ENCODE results near the gene CNKSR3. TPM values are rescaled to one million over a fixed set of nuclear protein-coding genes. Genes with fewer than 3 reads are reported as not detected.

CNKSR3 gene
- total RNA-seq, 1 donor from 2014 or later: 0.09 TPM

DNA sequence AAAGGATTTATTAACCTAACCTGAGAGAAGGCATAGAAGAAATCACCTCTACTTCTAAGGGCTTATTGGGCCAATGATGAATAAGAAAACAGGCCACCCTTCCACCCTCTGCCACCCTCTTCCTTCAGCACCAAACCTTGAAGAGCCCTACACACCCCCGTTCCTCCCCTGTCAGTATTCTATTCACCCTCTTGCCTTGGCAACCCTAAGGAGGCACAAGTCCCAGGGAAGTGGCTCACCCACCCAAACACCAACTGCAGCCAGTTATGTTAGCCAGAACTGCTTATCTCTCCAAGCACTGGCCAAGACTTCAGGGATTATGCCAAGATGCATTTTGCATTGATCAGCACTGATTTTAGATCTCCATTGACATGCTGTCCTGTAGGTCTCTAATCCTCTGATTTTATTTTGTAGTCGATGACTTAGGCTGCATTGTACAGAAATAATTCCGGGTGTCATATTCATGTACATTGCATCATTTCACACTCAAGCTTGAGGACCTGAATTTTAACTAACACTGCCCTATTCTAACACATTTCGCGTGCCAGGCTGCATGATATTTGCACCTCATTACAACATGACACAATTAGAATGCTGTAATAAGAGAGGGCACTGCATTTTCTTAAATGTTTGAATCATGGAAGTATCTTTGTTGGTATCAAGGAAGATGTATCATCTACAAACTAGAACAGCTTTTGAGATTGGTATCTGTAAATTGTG is 15.7 kb downstream of the CNKSR3 start:
- Mint-ChIP-seq H3K4me1 (ENCODE audit: low read depth) (no peaks in the 10 kb centered on the region), H3K9me3 (no peaks in the 10 kb centered on the region), H3K4me3 (ENCODE audit: low read depth) (no peak overlapping the region), H3K27ac (no peak overlapping the region), H3K36me3 (ENCODE audit: low read depth) (no peaks in the 10 kb centered on the region), H3K27me3 (ENCODE audit: low read depth) (no peaks in the 10 kb centered on the region)
- intact Hi-C loops (cut with micrococcal nuclease): no loop called here
- no peak for DNase-seq (ENCODE audit: low spot score)

DNA sequence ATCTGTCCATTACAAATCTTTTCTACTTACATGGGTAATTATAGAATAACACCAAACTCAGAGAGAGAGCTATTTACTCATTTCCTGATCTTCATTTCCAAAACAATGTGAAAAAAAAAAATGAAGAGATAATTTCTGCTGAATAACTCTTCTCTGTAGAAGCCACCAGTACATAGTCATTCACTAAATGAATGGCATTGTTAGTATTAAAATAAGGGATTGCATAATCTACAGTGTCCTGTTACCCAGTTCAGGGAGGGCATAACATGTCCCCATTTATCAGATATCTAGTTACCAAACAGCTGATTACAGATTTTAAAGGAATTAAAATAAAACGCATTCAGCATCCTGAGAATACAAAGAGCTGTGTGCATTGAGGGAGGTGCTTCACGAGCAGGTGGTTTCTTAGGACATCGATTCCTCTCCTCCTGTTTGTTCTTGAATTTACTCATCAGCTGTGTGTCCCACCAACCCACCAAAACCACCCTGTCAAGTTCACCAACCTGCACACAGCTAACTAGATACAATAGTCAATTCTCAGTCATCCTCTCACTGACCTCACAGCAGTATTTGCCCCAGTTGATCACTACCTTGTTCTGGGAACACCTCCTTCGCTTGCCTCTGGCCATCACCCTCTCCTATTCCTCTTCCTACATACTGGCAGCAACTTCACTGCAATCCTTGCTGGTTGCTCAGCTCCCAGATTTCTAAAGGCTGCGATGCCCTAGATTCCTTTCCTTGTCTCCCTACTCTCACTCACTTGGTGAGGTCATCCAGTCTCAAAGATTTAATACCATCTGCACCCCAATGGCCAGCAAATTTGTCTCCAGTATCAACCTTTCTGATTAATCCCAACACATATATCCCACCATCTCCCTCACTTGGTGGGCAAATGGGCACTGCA is 18.7 kb downstream of the CNKSR3 start:
- H3K4me3 Mint-ChIP-seq (ENCODE audit: low read depth): no peak overlapping the region

DNA sequence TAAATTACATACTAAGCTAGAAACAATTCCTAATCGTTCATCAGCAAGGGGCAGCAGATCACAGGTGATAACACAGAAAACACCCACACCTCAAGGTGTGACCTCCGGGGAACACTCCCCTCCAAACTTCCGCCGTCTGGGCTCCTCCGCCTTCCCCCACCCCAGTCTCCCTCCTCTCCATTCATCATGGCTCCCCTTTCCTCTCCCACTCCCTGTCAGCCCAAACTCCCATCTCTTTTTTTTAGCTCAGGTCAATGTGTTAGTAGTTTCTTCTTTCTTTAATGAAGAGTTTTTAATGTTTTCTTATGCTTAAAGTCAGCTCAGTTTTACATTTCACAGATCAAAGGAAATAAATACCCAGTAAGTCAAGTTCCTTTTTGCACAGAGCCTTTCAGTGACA is 20.7 kb downstream of the CNKSR3 start:
- Mint-ChIP-seq H3K4me1 (ENCODE audit: low read depth) (no peaks in the 10 kb centered on the region), H3K4me3 (ENCODE audit: low read depth) (no peak overlapping the region), H3K36me3 (ENCODE audit: low read depth) (no peaks in the 10 kb centered on the region), H3K9me3 (no peaks in the 10 kb centered on the region), H3K27me3 (ENCODE audit: low read depth) (peaks cover 2% of the 10 kb centered on the region), H3K27ac (no peak overlapping the region)
- intact Hi-C loops (cut with micrococcal nuclease): no loop called here
- DNase-seq (ENCODE audit: low spot score): no peak

More for the DNA sequence above, 18.7 kb downstream of the CNKSR3 start:
- H3K27me3 Mint-ChIP-seq (ENCODE audit: low read depth): peaks cover 2% of the 10 kb centered on the region
- intact Hi-C loops (cut with micrococcal nuclease): no loop called here
- no peaks in the 10 kb centered on the region for H3K9me3 Mint-ChIP-seq
- no peak overlapping the region for H3K27ac Mint-ChIP-seq
- H3K4me1 Mint-ChIP-seq (ENCODE audit: low read depth): no peaks in the 10 kb centered on the region
- no peak for DNase-seq (ENCODE audit: low spot score)
- no peaks in the 10 kb centered on the region for H3K36me3 Mint-ChIP-seq (ENCODE audit: low read depth)

- intact Hi-C loops (cut with micrococcal nuclease): no loop called here
- Mint-ChIP-seq H3K27me3 (ENCODE audit: low read depth) (peaks cover 4% of the 10 kb centered on the region), H3K36me3 (ENCODE audit: low read depth) (no peaks in the 10 kb centered on the region), H3K27ac (no peak overlapping the region), H3K4me1 (ENCODE audit: low read depth) (no peaks in the 10 kb centered on the region), H3K4me3 (ENCODE audit: low read depth) (no peak overlapping the region), H3K9me3 (no peaks in the 10 kb centered on the region)
- DNase-seq (ENCODE audit: low spot score): no peak
Observed at GRCh38 chr6:154488802-154489437, 21.6 kb downstream of the CNKSR3 start.

GRCh38 chr6:154488248-154488593 is 22.3 kb downstream of the CNKSR3 start:
- Mint-ChIP-seq H3K27me3 (ENCODE audit: low read depth) (peaks cover 8% of the 10 kb centered on the region), H3K36me3 (ENCODE audit: low read depth) (no peaks in the 10 kb centered on the region), H3K9me3 (no peaks in the 10 kb centered on the region), H3K27ac (no peak overlapping the region), H3K4me3 (ENCODE audit: low read depth) (no peak overlapping the region), H3K4me1 (ENCODE audit: low read depth) (no peaks in the 10 kb centered on the region)
- intact Hi-C loops (cut with micrococcal nuclease): no loop called here
- no peak for DNase-seq (ENCODE audit: low spot score)

- Mint-ChIP-seq H3K27me3 (ENCODE audit: low read depth) (peaks cover 8% of the 10 kb centered on the region), H3K4me1 (ENCODE audit: low read depth) (no peaks in the 10 kb centered on the region), H3K9me3 (no peaks in the 10 kb centered on the region), H3K36me3 (ENCODE audit: low read depth) (no peaks in the 10 kb centered on the region), H3K4me3 (ENCODE audit: low read depth) (no peak overlapping the region), H3K27ac (no peak overlapping the region)
- intact Hi-C loops (cut with micrococcal nuclease): no loop called here
- DNase-seq (ENCODE audit: low spot score): no peak
Observed at GRCh38 chr6:154487367-154488247, 22.9 kb downstream of the CNKSR3 start.

DNA sequence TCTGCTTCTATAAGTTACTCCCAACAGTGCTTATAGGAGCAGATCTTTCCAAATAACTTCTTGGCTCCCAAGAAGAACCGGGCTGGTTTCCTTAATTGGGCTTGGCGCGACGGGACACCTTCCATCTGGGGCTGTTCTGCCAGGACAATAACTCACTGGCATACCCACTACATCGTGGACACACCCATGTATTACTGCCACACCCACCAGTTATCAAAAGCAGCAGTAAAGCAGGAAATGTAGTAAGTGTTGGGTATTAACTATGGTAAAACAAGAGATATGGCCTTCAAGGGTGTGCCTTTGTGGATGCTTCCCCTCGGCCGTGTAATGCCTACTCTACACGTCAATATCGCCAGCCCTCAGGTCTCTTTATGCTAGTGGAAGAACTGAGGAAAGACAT is 24.7 kb downstream of the CNKSR3 start:
- no peaks in the 10 kb centered on the region for H3K36me3 Mint-ChIP-seq (ENCODE audit: low read depth)
- no peak for DNase-seq (ENCODE audit: low spot score)
- no peaks in the 10 kb centered on the region for H3K9me3 Mint-ChIP-seq
- no peak overlapping the region for H3K27ac Mint-ChIP-seq
- intact Hi-C loops (cut with micrococcal nuclease): no loop called here
- H3K27me3 Mint-ChIP-seq (ENCODE audit: low read depth): peaks cover 14% of the 10 kb centered on the region
- H3K4me1 Mint-ChIP-seq (ENCODE audit: low read depth): no peaks in the 10 kb centered on the region
- no peak overlapping the region for H3K4me3 Mint-ChIP-seq (ENCODE audit: low read depth)

DNA sequence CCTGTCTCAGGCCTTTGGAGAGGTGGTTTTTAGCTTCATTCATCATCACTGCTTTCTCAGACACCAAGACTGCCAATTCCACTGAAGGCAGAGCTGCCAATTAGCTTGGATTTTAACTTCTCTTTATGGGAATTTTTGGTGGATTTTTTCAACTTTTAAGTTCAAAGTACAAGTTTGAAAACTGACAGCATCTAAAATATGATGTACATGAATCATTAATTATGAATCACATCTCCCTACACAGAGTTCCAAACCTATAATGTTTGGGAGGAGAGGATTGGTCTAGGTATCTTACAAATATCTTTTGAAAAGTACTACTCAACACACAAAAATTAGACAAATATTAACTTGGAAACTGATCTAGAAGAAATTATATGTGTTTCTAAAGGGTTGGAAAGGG is 25.5 kb downstream of the CNKSR3 start:
- no peak overlapping the region for H3K4me3 Mint-ChIP-seq (ENCODE audit: low read depth)
- intact Hi-C loops (cut with micrococcal nuclease): no loop called here
- H3K27me3 Mint-ChIP-seq (ENCODE audit: low read depth): peaks cover 14% of the 10 kb centered on the region
- no peak overlapping the region for H3K27ac Mint-ChIP-seq
- no peaks in the 10 kb centered on the region for H3K36me3 Mint-ChIP-seq (ENCODE audit: low read depth)
- no peak for DNase-seq (ENCODE audit: low spot score)
- H3K4me1 Mint-ChIP-seq (ENCODE audit: low read depth): no peaks in the 10 kb centered on the region
- H3K9me3 Mint-ChIP-seq: no peaks in the 10 kb centered on the region

DNA sequence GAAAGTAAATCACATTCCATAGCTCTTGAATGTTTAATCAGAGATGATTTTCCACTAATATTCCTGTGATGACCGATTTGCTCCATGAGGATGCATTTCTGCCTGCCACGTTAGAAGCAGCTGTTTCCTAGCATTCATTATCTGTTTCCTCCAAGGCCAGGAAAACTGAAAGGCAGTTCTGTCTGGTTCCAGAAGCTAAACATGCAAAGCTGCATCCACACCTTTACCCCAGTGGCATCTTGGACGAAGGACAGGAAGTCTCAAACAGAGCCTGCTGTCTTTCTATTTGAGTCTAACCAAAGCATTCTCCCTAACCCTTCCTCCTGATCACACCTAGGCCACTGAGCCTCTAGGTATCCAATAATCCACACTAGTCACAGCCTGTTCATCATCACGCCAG is 27.6 kb downstream of the CNKSR3 start:
- no peak for DNase-seq (ENCODE audit: low spot score)
- Mint-ChIP-seq H3K27ac (no peak overlapping the region), H3K4me1 (ENCODE audit: low read depth) (no peaks in the 10 kb centered on the region), H3K9me3 (no peaks in the 10 kb centered on the region), H3K36me3 (ENCODE audit: low read depth) (no peaks in the 10 kb centered on the region), H3K4me3 (ENCODE audit: low read depth) (no peak overlapping the region), H3K27me3 (ENCODE audit: low read depth) (peaks cover 14% of the 10 kb centered on the region)
- intact Hi-C loops (cut with micrococcal nuclease): no loop called here

- Mint-ChIP-seq H3K27me3 (ENCODE audit: low read depth) (peaks cover 12% of the 10 kb centered on the region), H3K4me1 (ENCODE audit: low read depth) (no peaks in the 10 kb centered on the region), H3K4me3 (ENCODE audit: low read depth) (no peak overlapping the region), H3K27ac (no peak overlapping the region), H3K9me3 (no peaks in the 10 kb centered on the region), H3K36me3 (ENCODE audit: low read depth) (no peaks in the 10 kb centered on the region)
- no peak for DNase-seq (ENCODE audit: low spot score)
- intact Hi-C loops (cut with micrococcal nuclease): no loop called here
Observed at GRCh38 chr6:154481521-154482013, 28.9 kb downstream of the CNKSR3 start.

GRCh38 chr6:154479771-154480639 is 30.5 kb downstream of the CNKSR3 start:
- intact Hi-C loops (cut with micrococcal nuclease): no loop called here
- Mint-ChIP-seq H3K4me1 (ENCODE audit: low read depth) (no peaks in the 10 kb centered on the region), H3K9me3 (no peaks in the 10 kb centered on the region), H3K4me3 (ENCODE audit: low read depth) (no peak overlapping the region), H3K27ac (no peak overlapping the region), H3K27me3 (ENCODE audit: low read depth) (peaks cover 12% of the 10 kb centered on the region), H3K36me3 (ENCODE audit: low read depth) (no peaks in the 10 kb centered on the region)
- DNase-seq (ENCODE audit: low spot score): no peak
